SK-N-SH treated with all-trans-retinoic acid at 6 μM for 48 hours (cell line): ENCODE measurements around the gene CEP68.

ENCODE experiments used
- ARNTL ChIP-seq: fragments of 450-650 bp; formaldehyde crosslinking; IDR thresholded peaks from 2 replicates; pipeline ENCODE4 v1.5.0; 2020; ENCODE audit warnings: low read depth, mild to moderate bottlenecking, moderate library complexity, borderline replicate concordance
- CSDC2 ChIP-seq: fragments of 250-450 bp; sonication (Bioruptor Pico); IDR thresholded peaks from 2 replicates; pipeline ENCODE4 v1.5.0; 2020; ENCODE audit warnings: mild to moderate bottlenecking, moderate library complexity
- GLIS3 ChIP-seq: fragments of 250-450 bp; sonication (Bioruptor Pico); IDR thresholded peaks from 2 replicates; pipeline ENCODE4 v1.5.0; 2020; ENCODE audit warnings: mild to moderate bottlenecking, moderate library complexity
- OSR1 ChIP-seq: fragments of 250-450 bp; sonication (Bioruptor Pico); IDR thresholded peaks from 2 replicates; pipeline ENCODE4 v1.8.0; 2022; ENCODE audit warnings: moderate library complexity, mild to moderate bottlenecking, inconsistent platforms
- RARB ChIP-seq: fragments of 250-450 bp; sonication (Bioruptor Pico); IDR thresholded peaks from 2 replicates; pipeline ENCODE4 v1.8.0; 2021; ENCODE audit warnings: mild to moderate bottlenecking, moderate library complexity
- SNAI2 ChIP-seq: fragments of 250-450 bp; sonication (Bioruptor Pico); IDR thresholded peaks from 2 replicates; pipeline ENCODE4 v1.5.0; 2020; ENCODE audit warnings: mild to moderate bottlenecking, moderate library complexity
- TOX ChIP-seq: fragments of 250-450 bp; sonication (Bioruptor Pico); IDR thresholded peaks from 2 replicates; pipeline ENCODE4 v1.8.0; 2021; ENCODE audit warnings: mild to moderate bottlenecking, moderate library complexity, borderline replicate concordance
- ZC3H10 ChIP-seq: fragments of 250-450 bp; sonication (Bioruptor Pico); IDR thresholded peaks from 2 replicates; pipeline ENCODE4 v1.5.1; 2021; ENCODE audit warnings: mild to moderate bottlenecking, moderate library complexity
- ZNF565 ChIP-seq: fragments of 450-650 bp; formaldehyde crosslinking; conservative IDR thresholded peaks from 2 replicates; pipeline ENCODE4 v1.5.0; 2020; ENCODE audit warnings: low read depth, mild to moderate bottlenecking, moderate library complexity
- ZNF8 ChIP-seq: fragments of 450-650 bp; formaldehyde crosslinking; IDR thresholded peaks from 2 replicates; pipeline ENCODE4 v1.5.0; 2020; ENCODE audit warnings: mild to moderate bottlenecking, moderate library complexity
- TF ChIP-seq, protein P1 (sequence below): fragments of 250-450 bp; sonication (Bioruptor Pico); IDR thresholded peaks from 2 replicates; pipeline ENCODE4 v1.8.0; 2020; ENCODE audit warnings: mild to moderate bottlenecking, moderate library complexity, borderline replicate concordance
- TF ChIP-seq, protein P2 (sequence below): fragments of 250-450 bp; sonication (Bioruptor Pico); IDR thresholded peaks from 2 replicates; pipeline ENCODE4 v1.5.1; 2021; ENCODE audit warnings: mild to moderate bottlenecking, moderate library complexity

DNA sequence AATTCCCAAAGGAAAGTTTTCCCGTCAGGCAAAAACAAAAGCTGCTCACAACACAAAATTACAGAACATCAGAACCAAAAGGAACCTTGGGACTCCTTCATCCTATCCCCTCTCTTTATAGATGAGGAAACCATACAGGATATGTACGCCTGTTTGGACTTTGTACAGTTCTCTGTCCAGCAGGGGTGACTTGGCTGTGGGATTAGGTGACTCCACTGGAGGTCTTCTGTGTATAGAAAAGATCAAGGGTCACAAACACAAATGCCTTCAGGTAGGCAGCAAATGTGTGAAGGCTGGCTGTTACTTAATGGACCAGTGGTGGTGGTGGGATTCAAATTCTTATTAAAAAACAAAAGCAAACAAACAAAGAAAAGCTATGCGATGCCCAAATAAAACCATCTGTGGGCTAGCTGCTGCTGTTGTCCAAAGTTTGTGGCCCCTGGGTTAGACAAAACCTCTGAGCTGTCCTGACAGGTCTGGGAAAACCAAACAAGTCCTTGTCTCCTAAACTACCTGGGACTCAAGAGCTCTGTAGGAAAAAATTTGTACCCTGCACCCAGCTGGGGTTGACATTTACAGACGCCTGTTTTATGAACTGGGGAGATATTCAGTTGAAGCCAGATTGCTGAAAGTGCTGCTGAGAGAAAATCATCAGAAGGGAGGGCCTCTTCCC lies 1.3 kb upstream of the CEP68 start:
- TF ChIP-seq RARB (CRISPR knock-in tag) (no peak), ZC3H10 (CRISPR knock-in tag) (no peak), TOX (no peak), OSR1 (CRISPR knock-in tag) (no peak), CSDC2 (no peak), ZNF8 (CRISPR knock-in tag) (no peak), SNAI2 (CRISPR knock-in tag) (no peak), GLIS3 (CRISPR knock-in tag) (no peak), ARNTL (no peak), ZNF565 (no peak)
- TF ChIP-seq, protein P1, sequence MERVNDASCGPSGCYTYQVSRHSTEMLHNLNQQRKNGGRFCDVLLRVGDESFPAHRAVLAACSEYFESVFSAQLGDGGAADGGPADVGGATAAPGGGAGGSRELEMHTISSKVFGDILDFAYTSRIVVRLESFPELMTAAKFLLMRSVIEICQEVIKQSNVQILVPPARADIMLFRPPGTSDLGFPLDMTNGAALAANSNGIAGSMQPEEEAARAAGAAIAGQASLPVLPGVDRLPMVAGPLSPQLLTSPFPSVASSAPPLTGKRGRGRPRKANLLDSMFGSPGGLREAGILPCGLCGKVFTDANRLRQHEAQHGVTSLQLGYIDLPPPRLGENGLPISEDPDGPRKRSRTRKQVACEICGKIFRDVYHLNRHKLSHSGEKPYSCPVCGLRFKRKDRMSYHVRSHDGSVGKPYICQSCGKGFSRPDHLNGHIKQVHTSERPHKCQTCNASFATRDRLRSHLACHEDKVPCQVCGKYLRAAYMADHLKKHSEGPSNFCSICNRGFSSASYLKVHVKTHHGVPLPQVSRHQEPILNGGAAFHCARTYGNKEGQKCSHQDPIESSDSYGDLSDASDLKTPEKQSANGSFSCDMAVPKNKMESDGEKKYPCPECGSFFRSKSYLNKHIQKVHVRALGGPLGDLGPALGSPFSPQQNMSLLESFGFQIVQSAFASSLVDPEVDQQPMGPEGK (CRISPR knock-in tag): no peak
- TF ChIP-seq, protein P2, sequence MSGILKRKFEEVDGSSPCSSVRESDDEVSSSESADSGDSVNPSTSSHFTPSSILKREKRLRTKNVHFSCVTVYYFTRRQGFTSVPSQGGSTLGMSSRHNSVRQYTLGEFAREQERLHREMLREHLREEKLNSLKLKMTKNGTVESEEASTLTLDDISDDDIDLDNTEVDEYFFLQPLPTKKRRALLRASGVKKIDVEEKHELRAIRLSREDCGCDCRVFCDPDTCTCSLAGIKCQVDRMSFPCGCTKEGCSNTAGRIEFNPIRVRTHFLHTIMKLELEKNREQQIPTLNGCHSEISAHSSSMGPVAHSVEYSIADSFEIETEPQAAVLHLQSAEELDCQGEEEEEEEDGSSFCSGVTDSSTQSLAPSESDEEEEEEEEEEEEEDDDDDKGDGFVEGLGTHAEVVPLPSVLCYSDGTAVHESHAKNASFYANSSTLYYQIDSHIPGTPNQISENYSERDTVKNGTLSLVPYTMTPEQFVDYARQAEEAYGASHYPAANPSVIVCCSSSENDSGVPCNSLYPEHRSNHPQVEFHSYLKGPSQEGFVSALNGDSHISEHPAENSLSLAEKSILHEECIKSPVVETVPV (CRISPR knock-in tag): no peak
